Spleen (tissue), 7 donors: ENCODE measurements around the gene ZNF326.

Source experiments
- CTCF ChIP-seq, 11 experiments: fragments of 200-600 bp in 7 of 11; fragments of 450-650 bp in 4 of 11; sonication (generic) in 4 of 11; IDR thresholded peaks in 8 of 11; conservative IDR thresholded peaks in 3 of 11; 1 replicate in 7 of 11; 2 replicates in 4 of 11; pipeline versions ENCODE4 v1.4.0 to v1.8.0; 2016 to 2021; ENCODE audit warnings: antibody characterized with exemption in 11 of 11, inconsistent platforms in 4 of 11, mild to moderate bottlenecking in 1 of 11
- POLR2A ChIP-seq, 3 donors: fragments of 450-650 bp; IDR thresholded peaks; one replicate each; pipeline ENCODE4 v1.5.1; 2017; ENCODE audit warnings: antibody characterized with exemption in 3 of 3, mild to moderate bottlenecking in 1 of 3
- donor health status: DM: no; HTN: no; CAD: no; lungs with moderate emphysema.
- donor health status: DM: no; HTN: no; CAD: no.
- donor health status: DM: no; HTN: no; CAD: no.

- TF ChIP-seq POLR2A (IDR thresholded peaks at IDR 0.05) = no peak
- no peak for TF ChIP-seq CTCF (IDR thresholded peaks at IDR 0.05 in 8 of 11, conservative IDR thresholded peaks at IDR 0.05 in 3 of 11)
These were observed 89.1 kb downstream of the ZNF326 start for GRCh38 chr1:90083995-90084394.
